Neutrophil (primary cell): Measurements from ENCODE around the gene RAB4A.

Experiments
- H3K27ac ChIP-seq: fragments of 200-600 bp; sonication (generic); 2 replicates; pipeline ENCODE4 v1.5.1; 2016; ENCODE audit warnings: mild to moderate bottlenecking, moderate library complexity
- H3K27me3 ChIP-seq: fragments of 200-600 bp; sonication (generic); 2 replicates; pipeline ENCODE4 v1.6.0; 2016; ENCODE audit warnings: mild to moderate bottlenecking
- H3K36me3 ChIP-seq: fragments of 200-600 bp; sonication (generic); 2 replicates; pipeline ENCODE4 v1.5.1; 2017
- H3K4me1 ChIP-seq, 2 experiments: fragments of 200-600 bp in 1 of 2; sonication (generic) in 1 of 2; 1 replicate in 1 of 2; 2 replicates in 1 of 2; pipeline versions ENCODE4 v1.5.1 to v1.6.1; 2013 to 2016; ENCODE audit warnings: low read depth in 1 of 2, low read length in 1 of 2, mild to moderate bottlenecking in 1 of 2, moderate library complexity in 1 of 2; ENCODE audit not compliant: control insufficient read depth in 1 of 2, insufficient read depth in 1 of 2
- H3K4me3 ChIP-seq, 2 experiments: fragments of 200-600 bp in 1 of 2; sonication (generic) in 1 of 2; 1 replicate in 1 of 2; 2 replicates in 1 of 2; pipeline ENCODE4 v1.5.1; 2013 to 2016; ENCODE audit warnings: low read depth in 1 of 2, low read length in 1 of 2, mild to moderate bottlenecking in 1 of 2, moderate library complexity in 1 of 2
- H3K9me3 ChIP-seq: fragments of 200-600 bp; sonication (generic); 2 replicates; pipeline ENCODE4 v1.5.1; 2016
- CTCF ChIP-seq: fragments of 200-600 bp; sonication (generic); IDR thresholded peaks from 2 replicates; pipeline ENCODE4 v1.5.1; 2016; ENCODE audit warnings: antibody characterized with exemption

The RAB4A gene

GRCh38 chr1:229244091-229244490 lies 26.8 kb upstream of the RAB4A start:
- no peaks in the 10 kb centered on the region for H3K27me3 ChIP-seq
- no peaks in the 10 kb centered on the region for H3K36me3 ChIP-seq
- no peak for TF ChIP-seq CTCF
- no peak overlapping the region for H3K4me3 ChIP-seq
- H3K4me1 ChIP-seq, result no peaks in the 10 kb centered on the region
- no peaks in the 10 kb centered on the region for H3K9me3 ChIP-seq
- no peak overlapping the region for H3K27ac ChIP-seq

- H3K27ac ChIP-seq, result no peak overlapping the region
- no peak for TF ChIP-seq CTCF
- H3K4me1 ChIP-seq, result peaks cover 6 to 10% of the 10 kb centered on the region in 2 experiments
- H3K36me3 ChIP-seq, result no peaks in the 10 kb centered on the region
- no peaks in the 10 kb centered on the region for H3K27me3 ChIP-seq
- H3K4me3 ChIP-seq, result no peak overlapping the region
- no peaks in the 10 kb centered on the region for H3K9me3 ChIP-seq
Observed at GRCh38 chr1:229247871-229248270, 23.0 kb upstream of the RAB4A start.

- no peak overlapping the region for H3K27ac ChIP-seq
- no peak overlapping the region for H3K4me3 ChIP-seq
- peaks cover 10% of the 10 kb centered on the region in 2 experiments for H3K4me1 ChIP-seq
- no peak for TF ChIP-seq CTCF
- H3K27me3 ChIP-seq, result no peaks in the 10 kb centered on the region
- H3K36me3 ChIP-seq, result no peaks in the 10 kb centered on the region
- no peaks in the 10 kb centered on the region for H3K9me3 ChIP-seq
Observed at GRCh38 chr1:229248821-229249817, 21.8 kb upstream of the RAB4A start.

GRCh38 chr1:229249854-229250644 lies 20.9 kb upstream of the RAB4A start:
- Histone ChIP-seq H3K36me3 (no peaks in the 10 kb centered on the region), H3K27me3 (no peaks in the 10 kb centered on the region), H3K9me3 (no peaks in the 10 kb centered on the region), H3K4me3 (no peak overlapping the region), H3K27ac (no peak overlapping the region), H3K4me1 (peaks cover 10% of the 10 kb centered on the region in 2 experiments)
- no peak for TF ChIP-seq CTCF

- Histone ChIP-seq H3K4me3 (no peak overlapping the region), H3K36me3 (no peaks in the 10 kb centered on the region), H3K4me1 (peaks cover 10% of the 10 kb centered on the region in 2 experiments), H3K27me3 (no peaks in the 10 kb centered on the region), H3K9me3 (no peaks in the 10 kb centered on the region), H3K27ac (no peak overlapping the region)
- TF ChIP-seq CTCF, result no peak
Observed at GRCh38 chr1:229251185-229251584, 19.7 kb upstream of the RAB4A start.
